ENCODE results near the gene NCOA7. TPM values are rescaled to one million over a fixed set of nuclear protein-coding genes. Genes with fewer than 3 reads are reported as not detected.
A peak's percentile ranks its signal among the peaks of the same experiment; 100 is the strongest.

Gene NCOA7
- total and polyA plus RNA-seq, 2 of the 8 experiments (the other 6 are each of a cell fraction or from before 2014, with no cell fraction given) = 2.6 to 10.7 TPM

GRCh38 chr6:125753937-125754259, 36.9 kb upstream of the NCOA7 start:
- CTCF ChIA-PET (ENCODE audit: partially characterized antibody) = interaction anchor here (0.6 to 9.4 kb wide), 19 partner anchors 10 to 1627 kb away, joined by 3 to 158 read pairs (median 4); partner anchors contain the start of gene HDDC2
- Histone ChIP-seq H2AFZ (ENCODE audit: low read length) (no peak overlapping the region), H2BK15ac (ENCODE audit: low read length) (no peak overlapping the region), H3K79me2 (ENCODE audit: control insufficient read depth in 1 of 2, insufficient read depth in 2 of 2, low read length in 2 of 2) (peaks cover 0 to 17% of the 10 kb centered on the region in 2 experiments; a peak in 3 of 4 replicates), H2AK5ac (ENCODE audit: low read depth, low read length) (no peak overlapping the region), H3K18ac (ENCODE audit: extremely low read depth, low read length) (no peak overlapping the region), H4K8ac (ENCODE audit: extremely low read depth, insufficient read depth, low read length) (no peak overlapping the region), H2BK20ac (ENCODE audit: low read length) (no peak overlapping the region), H3K23me2 (ENCODE audit: low read depth, low read length) (peaks cover 10% of the 10 kb centered on the region), H3K4me1 (replicated peaks in 1 of 4; ENCODE audit: control insufficient read depth in 3 of 4, insufficient read depth in 4 of 4, low read length in 3 of 4) (peaks cover 0 to 14% (median 2%) of the 10 kb centered on the region in 4 experiments; a peak in 4 of 7 replicates), H4K5ac (ENCODE audit: insufficient read length, low read depth, low read length) (no peak overlapping the region), H3K27me3 (replicated peaks in 1 of 4; ENCODE audit: control insufficient read depth in 3 of 4, extremely low read depth in 1 of 4, insufficient read depth in 3 of 4, low read length in 3 of 4) (peaks cover 0 to 5% (median 2%) of the 10 kb centered on the region in 4 experiments; a peak in 6 of 7 replicates), H3K56ac (replicated peaks; ENCODE audit: insufficient read length, low read depth, low read length) (no peak overlapping the region), H3K4me3 (ENCODE audit: extremely low read depth in 1 of 4, insufficient read depth in 2 of 4, low read depth in 3 of 4, low read length in 4 of 4) (peak overlapping the region in 1 of 4 experiments; percentile 30; a peak in 1 of 8 replicates), H4K20me1 (replicated peaks in 1 of 2; ENCODE audit: control insufficient read depth in 1 of 2, insufficient read depth in 2 of 2, low read length in 2 of 2) (peaks cover 2 to 5% of the 10 kb centered on the region in 2 experiments), H2BK120ac (replicated peaks; ENCODE audit: low read depth, low read length) (no peak overlapping the region), H3K23ac (ENCODE audit: insufficient read length) (no peak overlapping the region), H2BK12ac (ENCODE audit: low read depth, low read length) (no peak overlapping the region), H3K4ac (replicated peaks; ENCODE audit: insufficient read length, low read depth, low read length) (no peak overlapping the region), H3K36me3 (ENCODE audit: control insufficient read depth in 2 of 4, insufficient read depth in 4 of 4, low read length in 3 of 4) (peaks cover 0 to 18% (median 4%) of the 10 kb centered on the region in 4 experiments; a peak in 3 of 8 replicates), H4K91ac (replicated peaks; ENCODE audit: insufficient read length, low read length) (no peak overlapping the region), H2BK5ac (ENCODE audit: low read depth, low read length) (no peak overlapping the region), H3K79me1 (ENCODE audit: low read depth, low read length) (peaks cover 2% of the 10 kb centered on the region; the same call in 1 of the 2 replicates), H3K9ac (replicated peaks in 1 of 4; ENCODE audit: extremely low read depth in 1 of 4, low read depth in 3 of 4, low read length in 3 of 4) (no peak overlapping the region), H3K14ac (ENCODE audit: insufficient read length) (no peak overlapping the region), H3K4me2 (ENCODE audit: insufficient read depth in 1 of 2, low read depth in 2 of 2, low read length in 2 of 2) (0 out of 4 replicates have a peak overlapping the region, but pooled peaks of 1 of the 2 experiments have one; percentile 15), H3K27ac (ENCODE audit: low read depth, low read length) (no peak overlapping the region), H3K9me3 (ENCODE audit: insufficient read depth in 2 of 2, low read depth in 1 of 2, low read length in 1 of 2) (no peaks in the 10 kb centered on the region)
- no peak for TF ChIP-seq SIN3A (conservative IDR thresholded peaks at IDR 0.05 in 1 of 2, IDR thresholded peaks at IDR 0.05 in 1 of 2; ENCODE audit: low read depth in 1 of 2, low read length in 2 of 2)
- TF ChIP-seq GTF2F1 (IDR thresholded peaks at IDR 0.05; ENCODE audit: borderline replicate concordance, low read depth, low read length) = no peak
- DNase-seq (ENCODE audit: low read depth in 1 of 2, low spot score in 2 of 2) (no peak), FAIRE-seq (no peak)
- POLR2A ChIA-PET (ENCODE audit: partially characterized antibody) = interaction anchor here (1.0 to 1.1 kb wide), 2 partner anchors 77 to 79 kb away, joined by 3 to 4 read pairs; no protein-coding TSS in a partner anchor
